Endothelial cell of umbilical vein (primary cell): ENCODE results near the gene SMIM38. TPM values are rescaled to one million over a fixed set of nuclear protein-coding genes. Genes with fewer than 3 reads are reported as not detected.

Experiments
- BruUV-seq: library from RNA; stranded (reverse); fragments of 400-500 nt; replicated peaks from 2 replicates; lab custom pipeline; 2021; lab: Mats Ljungman, UMichigan
- CTCF ChIA-PET: fragments of 300-600, 350-600 bp; sonication (Branson Sonifier 250); formaldehyde crosslinking; loops from one replicate; lab custom pipeline; 2021; ENCODE audit warnings: antibody characterized with exemption, inconsistent platforms; lab: Charles Lee
- POLR2A ChIA-PET: fragments of 300-600, 350-600 bp; sonication (Branson Sonifier 250); formaldehyde crosslinking; loops from one replicate; lab custom pipeline; 2021; ENCODE audit warnings: antibody characterized with exemption, inconsistent platforms; lab: Charles Lee
- DNase-seq: peaks from one replicate; pipeline ENCODE4 v3.0.0-alpha.2; 2011; ENCODE audit warnings: low read depth, low spot score
- FAIRE-seq: peaks from 2 replicates; lab custom pipeline; 2011; peaks lifted over from hg19 to GRCh38; lab: Jason Lieb, UNC
- H2AFZ ChIP-seq: 2 replicates; pipeline ENCODE4 v1.6.0; 2012; ENCODE audit warnings: low read depth, low read length, control low read depth, inconsistent platforms
- H3K27ac ChIP-seq: 2 replicates; pipeline ENCODE4 v1.5.1; 2011; ENCODE audit warnings: low read depth, mild to moderate bottlenecking, control low read depth, low read length, moderate library complexity; ENCODE audit not compliant: insufficient read depth
- H3K27me3 ChIP-seq, 2 experiments: 2 replicates each; pipeline versions ENCODE4 v1.6.0 to v1.6.1; 2011; ENCODE audit warnings: low read length in 2 of 2, mixed read lengths in 1 of 2; ENCODE audit not compliant: control insufficient read depth in 2 of 2, insufficient read depth in 2 of 2
- H3K36me3 ChIP-seq, 2 experiments: 2 replicates in 1 of 2; 3 replicates in 1 of 2; pipeline ENCODE4 v1.5.1; 2011; ENCODE audit warnings: low read length in 2 of 2, mild to moderate bottlenecking in 1 of 2, moderate library complexity in 1 of 2; ENCODE audit not compliant: control insufficient read depth in 2 of 2, insufficient read depth in 2 of 2; ENCODE audit errors: extremely low read depth in 1 of 2
- H3K4me1 ChIP-seq: 3 replicates; pipeline ENCODE4 v1.5.1; 2011; ENCODE audit warnings: mild to moderate bottlenecking, low read length; ENCODE audit not compliant: control insufficient read depth, insufficient read depth; ENCODE audit errors: extremely low read depth
- H3K4me2 ChIP-seq: 2 replicates; pipeline ENCODE4 v1.6.1; 2011; ENCODE audit warnings: low read length, control low read depth, mixed read lengths; ENCODE audit not compliant: insufficient read depth
- H3K4me3 ChIP-seq, 3 experiments: fragments of 200-600 bp in 1 of 3; sonication (generic), shearing (Covaris generic) in 1 of 3; replicated peaks in 1 of 3; 2 replicates each; pipeline ENCODE4 v1.5.1; 2011 to 2016; ENCODE audit warnings: control low read depth in 3 of 3, low read length in 3 of 3, mild to moderate bottlenecking in 2 of 3, inconsistent platforms in 1 of 3, low read depth in 1 of 3, moderate library complexity in 1 of 3; ENCODE audit not compliant: insufficient read depth in 1 of 3
- H3K79me2 ChIP-seq: 2 replicates; pipeline ENCODE4 v1.6.0; 2012; ENCODE audit warnings: low read length, inconsistent platforms; ENCODE audit not compliant: control insufficient read depth, insufficient read depth
- H3K9ac ChIP-seq: replicated peaks from 2 replicates; pipeline ENCODE3; 2011; ENCODE audit warnings: low read length, control low read depth; ENCODE audit not compliant: insufficient read depth; ENCODE audit errors: extremely low read depth
- H3K9me1 ChIP-seq: replicated peaks from 3 replicates; pipeline ENCODE4 v1.6.0; 2011; ENCODE audit warnings: mild to moderate bottlenecking, low read length; ENCODE audit not compliant: control insufficient read depth, insufficient read depth; ENCODE audit errors: extremely low read depth
- H3K9me3 ChIP-seq: replicated peaks from 2 replicates; pipeline ENCODE4 v1.5.1; 2012; ENCODE audit warnings: low read length, inconsistent platforms; ENCODE audit not compliant: control insufficient read depth, insufficient read depth
- H4K20me1 ChIP-seq: replicated peaks from 2 replicates; pipeline ENCODE3; 2011; ENCODE audit warnings: mild to moderate bottlenecking, low read length; ENCODE audit not compliant: control insufficient read depth, insufficient read depth; ENCODE audit errors: extremely low read depth
- EZH2 ChIP-seq: IDR thresholded peaks from 2 replicates; pipeline ENCODE4 v1.6.1; 2012; ENCODE audit warnings: borderline replicate concordance, low read depth, mild to moderate bottlenecking, moderate library complexity, low read length, inconsistent platforms; ENCODE audit not compliant: severe bottlenecking
- FOS ChIP-seq: IDR thresholded peaks from 2 replicates; pipeline ENCODE4 v1.6.1; 2011; ENCODE audit warnings: mild to moderate bottlenecking, low read length, moderate library complexity, borderline replicate concordance; ENCODE audit not compliant: insufficient read depth
- GATA2 ChIP-seq: IDR thresholded peaks from 2 replicates; pipeline ENCODE4 v1.7.0; 2011; ENCODE audit warnings: low read depth, mild to moderate bottlenecking, moderate library complexity, mixed read lengths, low read length; ENCODE audit not compliant: insufficient read length, insufficient read depth
- JUN ChIP-seq: IDR thresholded peaks from 2 replicates; pipeline ENCODE4 v1.6.1; 2011; ENCODE audit warnings: borderline replicate concordance, low read depth; ENCODE audit not compliant: insufficient read length, insufficient read depth
- MYC ChIP-seq: IDR thresholded peaks from one replicate; pipeline ENCODE4 v1.6.1; 2011; ENCODE audit warnings: mild to moderate bottlenecking, low read depth, low read length
- POLR2A ChIP-seq: IDR thresholded peaks from 2 replicates; pipeline ENCODE4 v1.6.1; 2012; ENCODE audit warnings: low read depth, mild to moderate bottlenecking, control low read depth, low read length
- dilution Hi-C: fragments of 300-500 bp; cut with MboI; formaldehyde crosslinking; loops from one replicate; pipeline ENCODE4 v1.15.0; 2019; ENCODE audit warnings: low sequenced_read_pairs; ENCODE audit not compliant: extremely low pct_ligation_motif_present
- intact Hi-C: fragments of 100-400 bp; cut with micrococcal nuclease; formaldehyde crosslinking; loops from one replicate; pipeline ENCODE4 v1.10.0; 2022
- polyA plus RNA-seq, 4 experiments: library from polyadenylated mRNA; depleted of rRNA in 3 of 4; stranded (reverse) in 3 of 4; unstranded in 1 of 4; fragments of >200 nt; gene quantifications; 2 replicates each; pipeline versions ENCODE4 v1.2.1 to v1.2.3, GENCODE V29; 2011 to 2012; ENCODE audit warnings: missing spikeins in 1 of 4
- total RNA-seq: library from RNA; stranded (reverse); gene quantifications from 2 replicates; pipeline ENCODE4 v1.2.3, GENCODE V29; 2021
- TF ChIP-seq, protein P1 (sequence below): IDR thresholded peaks from 2 replicates; pipeline ENCODE4 v1.6.1; 2011; ENCODE audit not compliant: insufficient read depth, insufficient read length
- TF ChIP-seq, protein P2 (sequence below), 2 donors: IDR thresholded peaks; 1 replicate in 1 of 2; 2 replicates in 1 of 2; pipeline ENCODE4 v1.5.1; 2011; ENCODE audit warnings: low read length in 2 of 2, mild to moderate bottlenecking in 2 of 2, moderate library complexity in 2 of 2, control low read depth in 1 of 2, inconsistent platforms in 1 of 2, low read depth in 1 of 2; ENCODE audit not compliant: insufficient read depth in 1 of 2; ENCODE audit errors: extremely low read depth in 1 of 2

SMIM38 gene
- total and polyA plus RNA-seq, 2 donors (not counting 3 experiments of a cell fraction or from before 2014, with no cell fraction given): 0.03 TPM; not detected in 1

DNA sequence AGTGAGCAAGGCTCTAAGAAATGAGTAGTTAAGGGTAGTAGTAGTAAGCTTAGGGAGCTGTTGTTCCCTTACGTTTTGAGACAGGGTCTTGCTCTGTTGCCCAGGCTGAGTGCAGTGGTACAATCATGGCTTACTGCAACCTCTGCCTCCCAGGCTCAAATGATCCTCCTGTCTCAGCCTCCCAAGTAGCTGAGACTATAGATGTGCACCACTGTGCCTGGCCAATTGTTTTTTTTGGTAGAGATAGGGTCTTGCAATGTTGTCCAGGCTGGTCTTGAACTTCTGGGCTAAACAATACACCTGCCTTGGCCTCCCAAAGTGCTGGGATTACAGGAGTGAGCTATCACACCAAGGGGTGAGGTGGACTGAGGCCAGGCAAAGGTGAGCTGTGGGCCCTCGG is 10.0 kb downstream of the SMIM38 start:
- intact Hi-C loops: no loop called here
- Histone ChIP-seq H3K79me2 (no peaks in the 10 kb centered on the region), H3K36me3 (no peaks in the 10 kb centered on the region), H3K9ac (no peak overlapping the region), H3K4me3 (no peak overlapping the region), H2AFZ (no peak overlapping the region), H3K9me1 (no peaks in the 10 kb centered on the region), H4K20me1 (no peaks in the 10 kb centered on the region), H3K27ac (no peak overlapping the region), H3K9me3 (no peaks in the 10 kb centered on the region), H3K4me2 (no peak overlapping the region), H3K4me1 (peaks cover 7% of the 10 kb centered on the region), H3K27me3 (peaks cover 2 to 4% of the 10 kb centered on the region in 2 experiments)
- ChIA-PET CTCF (interaction anchor here (0.9 to 2.2 kb wide), 3 partner anchors 10 to 43 kb away, joined by 3 to 11 read pairs (median 4); no protein-coding TSS in a partner anchor), POLR2A (no interaction called here)
- no TSS peak for BruUV-seq
- no peak for FAIRE-seq
- dilution Hi-C loops: no loop called here
- TF ChIP-seq FOS: no peak
- TF ChIP-seq EZH2: no peak
- TF ChIP-seq, protein P1, sequence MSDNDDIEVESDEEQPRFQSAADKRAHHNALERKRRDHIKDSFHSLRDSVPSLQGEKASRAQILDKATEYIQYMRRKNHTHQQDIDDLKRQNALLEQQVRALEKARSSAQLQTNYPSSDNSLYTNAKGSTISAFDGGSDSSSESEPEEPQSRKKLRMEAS: no peak
- TF ChIP-seq, protein P2, sequence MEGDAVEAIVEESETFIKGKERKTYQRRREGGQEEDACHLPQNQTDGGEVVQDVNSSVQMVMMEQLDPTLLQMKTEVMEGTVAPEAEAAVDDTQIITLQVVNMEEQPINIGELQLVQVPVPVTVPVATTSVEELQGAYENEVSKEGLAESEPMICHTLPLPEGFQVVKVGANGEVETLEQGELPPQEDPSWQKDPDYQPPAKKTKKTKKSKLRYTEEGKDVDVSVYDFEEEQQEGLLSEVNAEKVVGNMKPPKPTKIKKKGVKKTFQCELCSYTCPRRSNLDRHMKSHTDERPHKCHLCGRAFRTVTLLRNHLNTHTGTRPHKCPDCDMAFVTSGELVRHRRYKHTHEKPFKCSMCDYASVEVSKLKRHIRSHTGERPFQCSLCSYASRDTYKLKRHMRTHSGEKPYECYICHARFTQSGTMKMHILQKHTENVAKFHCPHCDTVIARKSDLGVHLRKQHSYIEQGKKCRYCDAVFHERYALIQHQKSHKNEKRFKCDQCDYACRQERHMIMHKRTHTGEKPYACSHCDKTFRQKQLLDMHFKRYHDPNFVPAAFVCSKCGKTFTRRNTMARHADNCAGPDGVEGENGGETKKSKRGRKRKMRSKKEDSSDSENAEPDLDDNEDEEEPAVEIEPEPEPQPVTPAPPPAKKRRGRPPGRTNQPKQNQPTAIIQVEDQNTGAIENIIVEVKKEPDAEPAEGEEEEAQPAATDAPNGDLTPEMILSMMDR (IDR thresholded peaks at IDR 0.05; ENCODE audit: extremely low read depth in 1 of 2, insufficient read depth in 1 of 2, low read depth in 1 of 2, low read length in 2 of 2): no peak
- TF ChIP-seq GATA2: no peak
- TF ChIP-seq JUN: no peak
- TF ChIP-seq POLR2A: no peak
- no peak for TF ChIP-seq MYC
- no peak for DNase-seq
